MCF 10A (cell line): ENCODE data around the gene FAXDC2. TPM values are rescaled to one million over a fixed set of nuclear protein-coding genes. Genes with fewer than 3 reads are reported as not detected.

Experiments
- BruUV-seq: library from RNA; stranded (reverse); fragments of 400-500 nt; replicated peaks from 2 replicates; lab custom pipeline; 2021; lab: Mats Ljungman, UMichigan
- CTCF ChIA-PET: fragments of 300-600 bp; sonication (Branson Sonifier 250); formaldehyde crosslinking; extraction: SDS; loops from one replicate; lab custom pipeline; 2021; ENCODE audit warnings: antibody characterized with exemption, inconsistent platforms; lab: Yijun Ruan, JAX
- POLR2A ChIA-PET: fragments of 300-600, 350-650 bp; sonication (Branson Sonifier 250); formaldehyde crosslinking; extraction: SDS; loops from one replicate; lab custom pipeline; 2020; ENCODE audit warnings: antibody characterized with exemption, inconsistent platforms; lab: Yijun Ruan, JAX
- DNase-seq: peaks from one replicate; pipeline ENCODE4 v3.0.0-alpha.2; 2018; ENCODE audit not compliant: unreplicated experiment
- H3K27ac Mint-ChIP-seq: one replicate; pipeline ENCODE4 v1.8.0; 2022; ENCODE audit warnings: mild to moderate bottlenecking, low read depth, mixed read lengths; ENCODE audit not compliant: unreplicated experiment
- H3K27me3 Mint-ChIP-seq: one replicate; pipeline ENCODE4 v1.8.0; 2022; ENCODE audit warnings: mixed read lengths; ENCODE audit not compliant: insufficient read depth, unreplicated experiment
- H3K36me3 Mint-ChIP-seq: one replicate; pipeline ENCODE4 v1.8.0; 2022; ENCODE audit warnings: mild to moderate bottlenecking, moderate library complexity, mixed read lengths; ENCODE audit not compliant: insufficient read depth, unreplicated experiment
- H3K4me1 Mint-ChIP-seq: one replicate; pipeline ENCODE4 v1.8.0; 2022; ENCODE audit warnings: mixed read lengths; ENCODE audit not compliant: insufficient read depth, unreplicated experiment
- H3K4me3 Mint-ChIP-seq: one replicate; pipeline ENCODE4 v1.8.0; 2022; ENCODE audit warnings: mild to moderate bottlenecking, moderate library complexity, mixed read lengths; ENCODE audit not compliant: unreplicated experiment
- H3K9me3 Mint-ChIP-seq: one replicate; pipeline ENCODE4 v1.8.0; 2022; ENCODE audit warnings: mixed read lengths; ENCODE audit not compliant: unreplicated experiment
- intact Hi-C: fragments of 100-400 bp; cut with micrococcal nuclease; formaldehyde crosslinking; loops from 2 replicates; pipeline ENCODE4 v1.14.1; 2022
- total RNA-seq: library from RNA; stranded (reverse); gene quantifications from 2 replicates; pipeline ENCODE4 v1.2.3, GENCODE V29; 2022
- TF ChIP-seq, protein P1 (sequence below): fragments of 200-600 bp; IDR thresholded peaks from one replicate; pipeline ENCODE4 v1.8.0; 2022; ENCODE audit warnings: antibody characterized with exemption, mild to moderate bottlenecking; ENCODE audit not compliant: unreplicated experiment

FAXDC2 gene
- total RNA-seq, 1 experiment from 2014 or later = 2.1 TPM

DNA sequence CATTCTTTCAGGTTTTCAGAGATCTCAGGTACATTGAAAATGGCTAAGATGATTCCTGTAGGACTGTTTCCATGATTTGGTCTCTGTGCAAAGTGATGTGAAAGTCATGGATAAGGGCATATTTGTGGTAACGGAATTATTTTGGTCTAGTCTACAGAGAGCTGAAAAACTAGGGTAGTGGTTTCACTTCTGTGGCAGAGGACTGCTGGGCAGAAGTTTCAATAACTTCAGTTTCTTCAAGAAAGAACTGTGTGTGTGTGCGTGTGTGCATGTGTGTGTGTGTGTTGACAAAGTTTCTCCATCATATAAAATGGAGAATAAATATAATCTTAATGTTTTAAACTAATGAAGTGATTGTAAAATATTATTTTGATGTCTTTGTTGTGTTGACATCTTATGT, 12.4 kb upstream of the FAXDC2 start:
- Mint-ChIP-seq H3K4me1 (peaks cover 47% of the 10 kb centered on the region), H3K4me3 (no peak overlapping the region), H3K36me3 (peaks cover 58% of the 10 kb centered on the region), H3K9me3 (no peaks in the 10 kb centered on the region), H3K27me3 (no peaks in the 10 kb centered on the region), H3K27ac (peak overlapping the region; percentile 57)
- BruUV-seq = no TSS peak
- CTCF ChIA-PET = interaction anchor here (0.8 to 1.9 kb wide), 2 partner anchors 13 to 16 kb away, joined by 3 to 5 read pairs; no protein-coding TSS in a partner anchor
- DNase-seq = no peak
- TF ChIP-seq, protein P1, sequence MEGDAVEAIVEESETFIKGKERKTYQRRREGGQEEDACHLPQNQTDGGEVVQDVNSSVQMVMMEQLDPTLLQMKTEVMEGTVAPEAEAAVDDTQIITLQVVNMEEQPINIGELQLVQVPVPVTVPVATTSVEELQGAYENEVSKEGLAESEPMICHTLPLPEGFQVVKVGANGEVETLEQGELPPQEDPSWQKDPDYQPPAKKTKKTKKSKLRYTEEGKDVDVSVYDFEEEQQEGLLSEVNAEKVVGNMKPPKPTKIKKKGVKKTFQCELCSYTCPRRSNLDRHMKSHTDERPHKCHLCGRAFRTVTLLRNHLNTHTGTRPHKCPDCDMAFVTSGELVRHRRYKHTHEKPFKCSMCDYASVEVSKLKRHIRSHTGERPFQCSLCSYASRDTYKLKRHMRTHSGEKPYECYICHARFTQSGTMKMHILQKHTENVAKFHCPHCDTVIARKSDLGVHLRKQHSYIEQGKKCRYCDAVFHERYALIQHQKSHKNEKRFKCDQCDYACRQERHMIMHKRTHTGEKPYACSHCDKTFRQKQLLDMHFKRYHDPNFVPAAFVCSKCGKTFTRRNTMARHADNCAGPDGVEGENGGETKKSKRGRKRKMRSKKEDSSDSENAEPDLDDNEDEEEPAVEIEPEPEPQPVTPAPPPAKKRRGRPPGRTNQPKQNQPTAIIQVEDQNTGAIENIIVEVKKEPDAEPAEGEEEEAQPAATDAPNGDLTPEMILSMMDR = no peak
- POLR2A ChIA-PET = interaction anchor here (0.6 to 1.0 kb wide), 2 partner anchors 12 to 31 kb away, joined by 3 to 6 read pairs; partner anchors contain the start of gene FAXDC2
- intact Hi-C loops = no loop called here

DNA sequence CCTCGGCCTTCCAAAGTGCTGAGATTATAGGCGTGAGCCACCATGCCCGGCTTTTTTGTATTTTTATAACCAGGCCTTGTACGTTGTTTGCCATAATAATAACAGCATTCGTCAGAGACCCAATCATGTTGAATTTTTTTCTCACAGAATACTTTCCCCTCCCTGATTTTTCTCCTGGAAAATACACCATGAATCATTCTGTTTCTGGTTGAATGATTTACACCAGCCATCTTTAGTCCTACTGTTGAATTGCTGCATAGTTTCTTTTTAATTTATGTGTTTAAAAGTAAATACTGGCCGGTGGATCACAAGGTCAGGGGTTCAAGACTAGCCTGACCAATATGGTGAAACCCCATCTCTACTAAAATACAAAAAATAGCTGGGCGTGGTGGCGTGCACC, 11.5 kb upstream of the FAXDC2 start:
- Mint-ChIP-seq H3K4me3 (peak overlapping the region; percentile 17), H3K36me3 (peaks cover 53% of the 10 kb centered on the region), H3K27me3 (no peaks in the 10 kb centered on the region), H3K27ac (peak overlapping the region; percentile 57), H3K9me3 (no peaks in the 10 kb centered on the region), H3K4me1 (peaks cover 51% of the 10 kb centered on the region)
- BruUV-seq = no TSS peak
- TF ChIP-seq, protein P1 = no peak
- no peak for DNase-seq
- intact Hi-C loops = no loop called here
- CTCF ChIA-PET = no interaction called here
- POLR2A ChIA-PET = interaction anchor here (2.7 to 3.0 kb wide), 2 partner anchors 12 to 33 kb away, joined by 17 to 20 read pairs; partner anchors contain the start of gene FAXDC2

DNA sequence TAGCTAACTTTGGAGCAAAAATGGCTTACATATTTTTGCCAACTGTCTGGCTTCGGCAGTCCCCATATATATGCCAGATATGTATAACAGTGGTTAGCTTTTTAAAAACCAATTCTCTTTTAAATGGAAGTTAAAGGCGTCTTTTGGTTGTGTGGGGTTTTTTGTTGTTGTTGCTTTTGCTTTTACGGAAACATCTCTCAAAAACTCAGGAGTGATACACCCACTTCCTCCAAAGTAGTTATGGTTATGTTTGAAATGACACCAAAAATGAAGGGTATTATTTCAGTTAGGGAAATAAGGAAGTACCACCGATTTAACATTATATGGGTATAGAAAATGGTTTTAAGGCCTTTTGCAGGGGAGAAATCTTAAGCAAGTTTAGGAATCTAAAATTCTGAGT, 10.4 kb upstream of the FAXDC2 start:
- Mint-ChIP-seq H3K27ac (peak overlapping the region; percentile 95), H3K4me3 (peak overlapping the region; percentile 85), H3K9me3 (no peaks in the 10 kb centered on the region), H3K4me1 (peaks cover 49% of the 10 kb centered on the region), H3K36me3 (peaks cover 44% of the 10 kb centered on the region), H3K27me3 (no peaks in the 10 kb centered on the region)
- no peak for DNase-seq
- intact Hi-C loops = no loop called here
- no TSS peak for BruUV-seq
- POLR2A ChIA-PET = interaction anchor here (0.6 to 3.0 kb wide), 13 partner anchors 11 to 855 kb away, joined by 3 to 24 read pairs (median 5); partner anchors contain the start of genes FAXDC2, GEMIN5 and MRPL22
- CTCF ChIA-PET = interaction anchor here (0.7 to 0.9 kb wide), 3 partner anchors 9 to 73 kb away, joined by 3 to 4 read pairs (median 3); no protein-coding TSS in a partner anchor
- TF ChIP-seq, protein P1 = no peak

DNA sequence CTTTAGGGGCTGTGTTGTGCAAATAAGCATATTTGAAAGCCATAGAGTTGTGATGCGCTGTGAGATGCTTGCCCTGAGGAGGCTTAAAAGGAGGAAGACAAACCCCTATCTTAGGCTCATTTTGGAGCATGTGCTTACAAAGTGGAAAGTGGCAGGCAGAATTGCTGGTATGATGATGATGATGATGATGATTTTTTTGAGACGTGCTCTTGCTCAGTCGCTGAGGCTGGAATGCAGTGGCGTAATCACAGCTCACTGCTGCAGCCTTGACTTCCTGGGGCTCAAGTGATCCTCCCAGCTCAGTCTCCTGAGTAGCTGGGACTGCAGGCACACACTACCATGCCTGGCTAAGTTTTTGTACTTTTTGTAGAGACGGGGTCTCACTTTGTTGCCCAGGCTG, 9.7 kb upstream of the FAXDC2 start:
- ChIA-PET POLR2A (interaction anchor here (0.6 to 3.0 kb wide), 21 partner anchors 10 to 854 kb away, joined by 3 to 24 read pairs (median 4); partner anchors contain the start of genes FAXDC2, GEMIN5 and MRPL22), CTCF (interaction anchor here (0.7 to 1.0 kb wide), 4 partner anchors 8 to 202 kb away, joined by 3 to 4 read pairs (median 4); no protein-coding TSS in a partner anchor)
- Mint-ChIP-seq H3K4me1 (peaks cover 42% of the 10 kb centered on the region), H3K4me3 (peak overlapping the region; percentile 85), H3K27ac (peak overlapping the region; percentile 95), H3K27me3 (no peaks in the 10 kb centered on the region), H3K36me3 (peaks cover 41% of the 10 kb centered on the region), H3K9me3 (no peaks in the 10 kb centered on the region)
- intact Hi-C loops = no loop called here
- BruUV-seq = no TSS peak
- DNase-seq = peak; percentile 73
- TF ChIP-seq, protein P1 = no peak
